PC-9 (cell line): ENCODE measurements around the gene ALK.

Experiments
- EZH2 ChIP-seq: fragments of 200-600 bp; sonication (generic); IDR thresholded peaks from 2 replicates; pipeline ENCODE4 v1.8.0; 2017; ENCODE audit warnings: antibody characterized with exemption, low read depth
- TF ChIP-seq, protein P1 (sequence below): fragments of 200-600 bp; sonication (generic); conservative IDR thresholded peaks from 2 replicates; pipeline ENCODE4 v1.6.1; 2017; ENCODE audit warnings: mixed run types, antibody characterized with exemption, mild to moderate bottlenecking, moderate library complexity

DNA sequence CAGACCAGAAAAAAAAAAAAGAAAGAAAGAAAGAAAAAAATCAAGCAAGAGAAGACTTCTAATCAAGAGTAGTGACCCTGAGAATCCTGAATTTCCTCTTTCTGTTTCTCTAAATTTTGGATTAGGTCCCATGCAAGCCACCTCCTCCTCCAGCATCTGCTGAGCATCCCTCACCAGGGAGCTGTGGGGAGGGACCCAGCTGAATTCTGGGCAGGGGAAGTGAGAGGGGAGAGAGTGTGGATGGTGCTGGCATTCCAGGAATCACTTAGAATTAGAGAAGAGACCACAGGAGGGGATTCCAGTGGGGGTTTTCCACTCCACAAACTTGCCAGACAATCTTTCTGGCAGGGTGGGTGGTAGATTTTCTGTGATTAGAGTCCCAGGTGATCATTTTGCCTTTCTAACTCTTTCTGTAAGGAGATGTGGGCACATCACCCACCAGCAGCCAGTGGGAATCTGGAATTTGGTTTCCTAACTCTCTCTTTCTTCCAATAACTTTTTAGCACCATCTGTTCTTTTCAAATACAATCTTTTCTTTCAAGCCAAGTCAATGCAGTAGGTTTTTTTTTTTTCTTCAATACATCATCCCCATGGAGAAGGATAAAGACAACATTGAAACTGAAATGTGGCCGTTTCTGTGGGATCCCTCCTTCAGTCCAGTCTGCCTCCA is 526.9 kb downstream of the ALK start:
- TF ChIP-seq, protein P1, sequence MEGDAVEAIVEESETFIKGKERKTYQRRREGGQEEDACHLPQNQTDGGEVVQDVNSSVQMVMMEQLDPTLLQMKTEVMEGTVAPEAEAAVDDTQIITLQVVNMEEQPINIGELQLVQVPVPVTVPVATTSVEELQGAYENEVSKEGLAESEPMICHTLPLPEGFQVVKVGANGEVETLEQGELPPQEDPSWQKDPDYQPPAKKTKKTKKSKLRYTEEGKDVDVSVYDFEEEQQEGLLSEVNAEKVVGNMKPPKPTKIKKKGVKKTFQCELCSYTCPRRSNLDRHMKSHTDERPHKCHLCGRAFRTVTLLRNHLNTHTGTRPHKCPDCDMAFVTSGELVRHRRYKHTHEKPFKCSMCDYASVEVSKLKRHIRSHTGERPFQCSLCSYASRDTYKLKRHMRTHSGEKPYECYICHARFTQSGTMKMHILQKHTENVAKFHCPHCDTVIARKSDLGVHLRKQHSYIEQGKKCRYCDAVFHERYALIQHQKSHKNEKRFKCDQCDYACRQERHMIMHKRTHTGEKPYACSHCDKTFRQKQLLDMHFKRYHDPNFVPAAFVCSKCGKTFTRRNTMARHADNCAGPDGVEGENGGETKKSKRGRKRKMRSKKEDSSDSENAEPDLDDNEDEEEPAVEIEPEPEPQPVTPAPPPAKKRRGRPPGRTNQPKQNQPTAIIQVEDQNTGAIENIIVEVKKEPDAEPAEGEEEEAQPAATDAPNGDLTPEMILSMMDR: no peak
- TF ChIP-seq EZH2: no peak
